A549 (cell line): ENCODE data around the gene MAF. TPM values are rescaled to one million over a fixed set of nuclear protein-coding genes. Genes with fewer than 3 reads are reported as not detected.

ENCODE experiments used
- ATAC-seq, 2 experiments: fragments of 200-7000 bp in 1 of 2; fragments of >200 bp in 1 of 2; cut with Nextera tagmentation in 1 of 2; cut with Tn5 transposase in 1 of 2; 3 replicates each; pipeline versions ENCODE4 v1.8.0 to v1.9.1; 2018 to 2020; ENCODE audit warnings: mild to moderate bottlenecking in 1 of 2, moderate library complexity in 1 of 2
- CTCF ChIA-PET: fragments of 300-600 bp; sonication (Branson Sonifier 250); formaldehyde crosslinking; extraction: SDS; loops from one replicate; lab custom pipeline; 2021; ENCODE audit warnings: antibody characterized with exemption, inconsistent platforms; lab: Yijun Ruan, JAX
- POLR2A ChIA-PET: fragments of 350-600 bp; formaldehyde crosslinking; extraction: SDS; loops from one replicate; lab custom pipeline; 2021; ENCODE audit warnings: antibody characterized with exemption, inconsistent platforms; lab: Yijun Ruan, JAX
- DNase-seq, 2 experiments: peaks; one replicate each; pipeline versions ENCODE4 v3.0.0 to v3.0.0-alpha.2; 2011 to 2016; ENCODE audit warnings: low read depth in 1 of 2, low spot score in 1 of 2
- FAIRE-seq: peaks from 2 replicates; lab custom pipeline; 2011; peaks lifted over from hg19 to GRCh38; lab: Jason Lieb, UNC
- H3K27ac ChIP-seq, 2 experiments: fragments of >200 bp; sonication (Bioruptor Twin); formaldehyde crosslinking; 3 replicates each; pipeline ENCODE4 v1.5.1; 2016 to 2017
- H3K4me1 ChIP-seq: fragments of >200 bp; sonication (Bioruptor Twin); formaldehyde crosslinking; 3 replicates; pipeline ENCODE4 v1.6.1; 2016
- H3K4me2 ChIP-seq: fragments of >200 bp; sonication (Bioruptor Twin); formaldehyde crosslinking; 3 replicates; pipeline ENCODE4 v1.6.1; 2016
- H3K4me3 ChIP-seq: fragments of >200 bp; sonication (Bioruptor Twin); formaldehyde crosslinking; 3 replicates; pipeline ENCODE4 v1.5.1; 2016
- H3K9me3 ChIP-seq: fragments of >200 bp; sonication (Bioruptor Twin); formaldehyde crosslinking; 3 replicates; pipeline ENCODE4 v1.6.1; 2016
- E2F6 ChIP-seq: IDR thresholded peaks from 2 replicates; pipeline ENCODE4 v1.6.1; 2012; ENCODE audit warnings: low read depth, borderline replicate concordance
- ELK1 ChIP-seq: fragments of 150-350 bp; IDR thresholded peaks from 2 replicates; pipeline ENCODE4 v1.6.1; 2014; ENCODE audit warnings: low read depth, mild to moderate bottlenecking, low read length
- EP300 ChIP-seq, 2 experiments: fragments of >200 bp; sonication (Bioruptor Twin); formaldehyde crosslinking; IDR thresholded peaks; 2 replicates in 1 of 2; 3 replicates in 1 of 2; pipeline ENCODE4 v1.6.1; 2016 to 2017
- FOSB ChIP-seq: fragments of 250-450 bp; sonication (Bioruptor Pico); IDR thresholded peaks from 2 replicates; pipeline ENCODE4 v1.5.0; 2020; ENCODE audit warnings: mild to moderate bottlenecking, moderate library complexity
- FOSL2 ChIP-seq, 2 experiments: fragments of 450-650 bp in 1 of 2; fragments of >200 bp in 1 of 2; sonication (Bioruptor Twin) in 1 of 2; formaldehyde crosslinking; IDR thresholded peaks; 2 replicates each; pipeline versions ENCODE4 v1.5.0 to v1.6.1; 2016 to 2020; ENCODE audit warnings: mild to moderate bottlenecking in 1 of 2, moderate library complexity in 1 of 2
- HDAC2 ChIP-seq: fragments of 200-600 bp; sonication (generic); IDR thresholded peaks from 2 replicates; pipeline ENCODE4 v1.6.1; 2016
- HEYL ChIP-seq: fragments of 250-450 bp; sonication (Bioruptor Pico); IDR thresholded peaks from 2 replicates; pipeline ENCODE4 v1.8.0; 2021; ENCODE audit warnings: mild to moderate bottlenecking, moderate library complexity
- JUNB ChIP-seq: fragments of >200 bp; sonication (Bioruptor Twin); formaldehyde crosslinking; IDR thresholded peaks from 2 replicates; pipeline ENCODE4 v1.6.1; 2016
- KDM1A ChIP-seq: fragments of 200-600 bp; sonication (generic); IDR thresholded peaks from 2 replicates; pipeline ENCODE4 v1.6.1; 2016; ENCODE audit warnings: low read depth, mild to moderate bottlenecking
- KDM5A ChIP-seq: fragments of 200-600 bp; sonication (generic); IDR thresholded peaks from 2 replicates; pipeline ENCODE4 v1.6.1; 2016; ENCODE audit warnings: antibody characterized with exemption, mild to moderate bottlenecking
- MAFK ChIP-seq: fragments of 450-650 bp; IDR thresholded peaks from 2 replicates; pipeline ENCODE4 v1.6.1; 2014; ENCODE audit not compliant: partially characterized antibody
- MAZ ChIP-seq: fragments of 150-350 bp; IDR thresholded peaks from 2 replicates; pipeline ENCODE4 v1.6.1; 2014; ENCODE audit warnings: antibody characterized with exemption, low read depth, low read length, borderline replicate concordance
- NPAS2 ChIP-seq: fragments of 250-450 bp; sonication (Bioruptor Pico); IDR thresholded peaks from 2 replicates; pipeline ENCODE4 v1.8.0; 2022; ENCODE audit warnings: mild to moderate bottlenecking, moderate library complexity, borderline replicate concordance
- PHF8 ChIP-seq: fragments of 200-600 bp; sonication (generic); IDR thresholded peaks from 2 replicates; pipeline ENCODE4 v1.6.1; 2016; ENCODE audit warnings: low read depth, mild to moderate bottlenecking, antibody characterized with exemption, moderate library complexity, borderline replicate concordance
- RARB ChIP-seq: fragments of 250-450 bp; sonication (Bioruptor Pico); IDR thresholded peaks from 2 replicates; pipeline ENCODE4 v1.8.0; 2021; ENCODE audit warnings: mild to moderate bottlenecking, moderate library complexity
- RCOR1 ChIP-seq: fragments of 150-350 bp; IDR thresholded peaks from 2 replicates; pipeline ENCODE4 v1.6.1; 2014; ENCODE audit warnings: antibody characterized with exemption, low read length, low read depth
- REST ChIP-seq: fragments of 200-600 bp; sonication (generic); IDR thresholded peaks from 2 replicates; pipeline ENCODE4 v1.6.1; 2016; ENCODE audit warnings: antibody characterized with exemption, mild to moderate bottlenecking, moderate library complexity
- RNF2 ChIP-seq: fragments of 200-600 bp; sonication (generic); IDR thresholded peaks from 2 replicates; pipeline ENCODE4 v1.6.1; 2016; ENCODE audit warnings: low read depth, mild to moderate bottlenecking, antibody characterized with exemption, moderate library complexity, borderline replicate concordance
- SMC3 ChIP-seq: fragments of >200 bp; sonication (Bioruptor Twin); formaldehyde crosslinking; IDR thresholded peaks from 3 replicates; pipeline ENCODE4 v1.6.1; 2018; ENCODE audit warnings: inconsistent platforms
- TFCP2L1 ChIP-seq: fragments of 250-450 bp; sonication (Bioruptor Pico); IDR thresholded peaks from 2 replicates; pipeline ENCODE4 v1.5.0; 2021; ENCODE audit warnings: mild to moderate bottlenecking
- TP53 ChIP-seq: fragments of 250-450 bp; sonication (Bioruptor Pico); IDR thresholded peaks from 2 replicates; pipeline ENCODE4 v1.5.0; 2021; ENCODE audit warnings: mild to moderate bottlenecking, moderate library complexity
- USF2 ChIP-seq: fragments of 450-650 bp; IDR thresholded peaks from 2 replicates; pipeline ENCODE4 v1.6.1; 2014; ENCODE audit warnings: antibody characterized with exemption
- ZC3H11A ChIP-seq: fragments of 450-650 bp; IDR thresholded peaks from 2 replicates; pipeline ENCODE4 v1.6.1; 2014; ENCODE audit warnings: antibody characterized with exemption, mild to moderate bottlenecking
- ZNF302 ChIP-seq: fragments of 250-450 bp; sonication (Bioruptor Pico); IDR thresholded peaks from 2 replicates; pipeline ENCODE4 v1.9.0; 2021; ENCODE audit warnings: inconsistent platforms, mild to moderate bottlenecking, moderate library complexity
- ZSCAN20 ChIP-seq: fragments of 250-450 bp; sonication (Bioruptor Pico); IDR thresholded peaks from 2 replicates; pipeline ENCODE4 v1.8.0; 2022; ENCODE audit warnings: mild to moderate bottlenecking, moderate library complexity
- WGBS: methylation state at CpG from one replicate; pipeline ENCODE4 v1.1.6; 2017; ENCODE audit errors: missing lambda C conversion rate; 5-methylcytosine and 5-hydroxymethylcytosine counted together
- polyA plus RNA-seq, 4 experiments: library from polyadenylated mRNA; depleted of rRNA in 3 of 4; stranded (reverse); fragments of >200 nt; fragmentation: RNase III in 1 of 4; extraction: RNeasy Plus Mini Kit Qiagen cat#74134 plus additional on column Dnase treatment in 1 of 4; gene quantifications; 2 replicates in 3 of 4; 3 replicates in 1 of 4; pipeline ENCODE4 v1.2.3, GENCODE V29; 2011 to 2017

Gene MAF
- polyA plus RNA-seq, 2 of the 4 experiments (the other 2 are of a cell fraction) = 0.14 to 0.37 TPM

- no peak for FAIRE-seq
- 7% methylated on average over 6 of the region's 6 CpGs for WGBS
- no peak for DNase-seq
- Histone ChIP-seq H3K27ac (no peak overlapping the region), H3K4me1 (no peaks in the 10 kb centered on the region), H3K4me3 (no peak overlapping the region), H3K4me2 (no peak overlapping the region), H3K9me3 (no peaks in the 10 kb centered on the region)
- CTCF ChIA-PET = no interaction called here
- no peak for TF ChIP-seq USF2
- no peak for TF ChIP-seq RCOR1
- no peak for TF ChIP-seq EP300 (IDR thresholded peaks at IDR 0.05)
- TF ChIP-seq ZSCAN20 (CRISPR knock-in tag) = no peak
- TF ChIP-seq JUNB = no peak
- no peak for TF ChIP-seq KDM5A
- TF ChIP-seq ELK1 = no peak
- no peak for TF ChIP-seq E2F6
- TF ChIP-seq NPAS2 (CRISPR knock-in tag) = no peak
- TF ChIP-seq SMC3 = no peak
- POLR2A ChIA-PET = no interaction called here
- ATAC-seq = no peak
Observed at GRCh38 chr16:79564671-79565107, 35.8 kb downstream of the MAF start.

- no peak for FAIRE-seq
- POLR2A ChIA-PET = no interaction called here
- Histone ChIP-seq H3K4me3 (no peak overlapping the region), H3K27ac (no peak overlapping the region), H3K4me2 (no peak overlapping the region), H3K4me1 (no peaks in the 10 kb centered on the region), H3K9me3 (no peaks in the 10 kb centered on the region)
- DNase-seq = no peak
- TF ChIP-seq KDM1A (no peak), PHF8 (no peak), FOSL2 (IDR thresholded peaks at IDR 0.05) (no peak), FOSL2 (CRISPR knock-in tag; IDR thresholded peaks at IDR 0.05) (no peak), MAFK (no peak), RNF2 (no peak), ZC3H11A (no peak), TP53 (CRISPR knock-in tag) (no peak), HDAC2 (no peak), ZNF302 (no peak), FOSB (CRISPR knock-in tag) (no peak), MAZ (no peak), ELK1 (no peak), RARB (CRISPR knock-in tag) (no peak), TFCP2L1 (CRISPR knock-in tag) (no peak), EP300 (IDR thresholded peaks at IDR 0.05) (no peak), REST (no peak), HEYL (CRISPR knock-in tag) (no peak), E2F6 (no peak)
- 30% methylated on average over 4 of the region's 4 CpGs for WGBS
- ATAC-seq = no peak
- CTCF ChIA-PET = no interaction called here
Observed at GRCh38 chr16:79563921-79564320, 36.6 kb downstream of the MAF start.
